ENCODE measurements around the gene CCDC7.
"Not testable (repeated sequence)": the region's sequence is repeated elsewhere in the genome, so short reads cannot be mapped to it uniquely, and the experiment has no call there.

The CCDC7 gene

GRCh38 chr10:32865170-32865569, 419.2 kb downstream of the CCDC7 start:
- DNase-seq (ENCODE audit: low spot score) = no peak
- no peak for FAIRE-seq

- DNase-seq (ENCODE audit: low spot score) (no peak), FAIRE-seq (no peak)
These were observed 432.0 kb downstream of the CCDC7 start for GRCh38 chr10:32877915-32878314.

DNA sequence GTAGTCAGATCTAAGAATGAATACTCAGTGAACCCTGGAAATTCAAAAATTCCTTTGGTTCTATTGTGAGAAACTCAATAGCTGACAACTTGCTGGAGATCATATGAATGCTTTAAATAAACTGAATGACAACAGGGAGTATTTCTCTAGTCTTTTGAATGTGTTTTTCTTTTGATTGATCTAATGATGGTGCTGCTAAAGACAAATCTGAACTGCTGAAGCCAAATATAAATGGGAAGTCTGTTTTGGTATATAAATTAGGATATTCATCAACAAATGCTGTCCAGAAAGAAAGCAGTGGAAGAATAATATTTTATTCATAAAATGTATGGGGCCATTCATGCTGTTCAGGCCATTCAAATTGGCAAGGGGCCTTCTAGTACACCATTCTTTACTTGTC, 432.7 kb downstream of the CCDC7 start:
- DNase-seq (ENCODE audit: low spot score) (no peak), FAIRE-seq (no peak)

DNA sequence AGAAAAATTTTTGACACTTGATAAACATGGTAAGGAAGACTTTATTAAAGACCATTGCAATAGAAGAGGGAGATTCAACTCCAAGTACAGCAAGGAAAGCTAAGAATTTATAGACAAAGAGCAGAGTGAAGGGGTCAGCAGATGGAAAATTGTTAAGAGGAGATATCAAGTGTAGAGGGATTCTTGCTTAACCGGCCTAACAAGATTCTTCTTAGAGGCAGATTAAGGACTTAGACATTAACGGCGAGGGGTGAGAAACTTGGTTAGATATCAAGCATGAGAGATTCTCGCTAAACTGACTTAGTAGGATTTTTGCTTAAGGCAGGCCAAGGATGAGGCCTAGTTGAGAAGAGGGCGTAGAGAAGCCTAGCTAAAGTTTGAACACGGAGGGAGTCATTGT, 436.1 kb downstream of the CCDC7 start:
- DNase-seq (ENCODE audit: low spot score) (no peak), FAIRE-seq (no peak)

DNA sequence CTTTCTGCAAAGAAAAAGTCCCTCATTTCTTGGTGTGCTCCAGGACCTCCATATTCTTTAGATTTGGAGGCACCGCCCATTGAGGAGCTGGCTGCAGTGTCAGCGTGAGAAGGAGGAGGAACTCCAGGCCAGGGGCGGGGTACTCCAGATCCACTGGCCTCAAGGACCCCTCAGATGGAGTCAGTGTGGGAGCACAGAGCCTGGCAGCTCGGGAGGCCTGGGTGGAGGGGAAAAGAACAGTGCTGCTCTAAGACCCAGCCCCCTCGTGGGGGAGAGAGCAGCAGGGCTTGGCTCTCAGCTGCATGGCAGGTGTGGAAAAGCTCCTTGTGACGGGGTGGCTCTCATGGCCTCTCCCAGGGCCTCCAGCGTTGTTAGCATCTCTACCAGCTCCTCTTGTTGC, 441.5 kb downstream of the CCDC7 start:
- DNase-seq (ENCODE audit: low spot score) (no peak), FAIRE-seq (no peak)

DNA sequence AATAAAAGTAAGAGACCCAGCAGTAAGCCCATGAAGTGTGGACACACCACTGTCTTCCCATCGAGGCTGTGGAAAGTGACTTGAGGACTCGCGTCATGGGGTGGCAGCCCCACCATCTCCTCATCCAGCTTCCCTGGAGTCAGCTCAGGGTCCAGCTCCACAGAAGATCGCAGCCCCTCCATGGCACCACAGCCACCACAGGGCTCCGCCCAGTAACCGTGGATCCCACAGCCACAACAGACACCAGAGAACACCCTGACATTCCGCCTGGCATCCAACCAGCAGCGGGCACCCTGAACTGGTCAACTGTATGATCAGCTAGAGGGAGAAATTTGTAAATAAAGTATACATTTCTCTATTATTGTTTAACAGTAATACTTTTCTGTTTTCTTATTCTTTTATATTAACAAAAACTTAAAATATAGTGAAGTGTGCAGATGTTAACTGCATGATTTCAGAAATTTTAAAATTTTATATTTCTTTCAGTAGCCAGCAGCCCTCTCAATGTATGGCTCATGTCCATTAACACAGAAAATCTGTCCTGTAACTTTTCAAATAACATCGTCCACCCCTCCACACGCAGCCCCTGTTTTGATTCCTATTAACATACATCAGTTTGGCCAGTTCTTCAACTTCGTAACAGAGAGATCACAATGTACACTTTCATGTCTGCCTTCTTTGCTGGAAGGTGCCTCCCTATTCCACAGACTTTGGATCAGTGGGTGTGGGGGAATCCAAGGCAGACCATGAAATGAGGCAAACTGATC, 442.4 kb downstream of the CCDC7 start:
- FAIRE-seq (no peak), DNase-seq (ENCODE audit: low spot score) (no peak)

- no peak for FAIRE-seq
- no peak for DNase-seq (ENCODE audit: low spot score)
These were observed 443.8 kb downstream of the CCDC7 start for GRCh38 chr10:32889631-32890212.

DNA sequence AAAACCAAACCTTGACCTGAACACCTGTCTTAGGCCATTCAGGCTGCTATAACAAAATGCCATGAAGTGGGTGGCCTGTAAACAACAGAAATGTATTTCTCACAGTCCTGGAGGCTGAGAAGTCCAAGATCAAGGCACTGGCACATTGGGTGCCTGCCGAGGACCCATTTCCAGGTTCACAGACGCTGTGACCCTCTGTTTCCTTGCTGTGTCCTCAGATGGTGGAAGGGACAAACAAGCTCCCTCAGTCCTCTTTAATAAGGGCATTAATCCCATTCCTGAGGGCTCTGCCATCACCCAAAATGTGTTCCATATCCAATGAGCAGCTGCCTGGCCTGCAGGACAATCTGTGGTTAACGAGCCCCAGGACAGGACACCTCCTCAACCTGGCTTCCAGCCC, 444.5 kb downstream of the CCDC7 start:
- FAIRE-seq (no peak), DNase-seq (ENCODE audit: low spot score) (no peak)

- no peak for FAIRE-seq
These were observed 445.3 kb downstream of the CCDC7 start for GRCh38 chr10:32891261-32891660.

GRCh38 chr10:32893434-32893833, 447.5 kb downstream of the CCDC7 start:
- FAIRE-seq (no peak), DNase-seq (ENCODE audit: low spot score) (no peak)

More at GRCh38 chr10:32891261-32891660, 445.3 kb downstream of the CCDC7 start:
- DNase-seq (ENCODE audit: low spot score) = no peak

GRCh38 chr10:32893916-32894664, 448.1 kb downstream of the CCDC7 start:
- no peak for FAIRE-seq
- DNase-seq (ENCODE audit: low spot score) = no peak

DNA sequence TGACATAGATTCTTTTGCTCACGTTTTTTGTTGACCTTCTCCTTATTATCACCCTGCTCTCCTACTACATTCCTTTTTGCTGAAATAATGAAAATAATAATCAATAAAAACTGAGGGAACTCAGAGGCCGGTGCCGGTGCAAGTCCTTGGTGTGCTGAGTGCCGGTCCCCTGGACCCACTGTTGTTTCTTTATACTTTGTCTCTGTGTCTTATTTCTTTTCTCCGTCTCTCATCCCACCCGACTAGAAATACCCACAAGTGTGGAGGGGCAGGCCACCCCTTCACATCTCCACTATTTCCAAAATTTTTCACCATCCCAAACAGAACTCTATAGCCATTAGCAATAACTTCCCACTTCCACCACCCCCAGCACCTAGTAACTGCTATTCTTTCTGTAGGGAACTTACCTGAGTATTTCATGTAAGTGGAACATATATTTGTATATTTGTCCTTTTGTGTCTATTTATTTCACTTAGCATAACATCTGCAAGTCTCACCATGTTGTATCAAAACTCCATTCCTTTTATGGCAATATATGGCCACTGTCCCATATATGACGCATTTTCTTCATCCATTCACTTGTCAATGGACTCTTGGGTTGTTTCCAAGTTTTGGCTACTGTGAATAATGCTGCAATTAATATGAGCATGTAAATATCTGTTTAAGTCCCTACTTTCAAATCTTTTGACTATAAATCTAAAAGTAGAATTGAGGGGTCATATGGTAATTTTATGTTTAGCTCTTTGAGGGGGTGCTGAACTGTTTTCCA, 449.4 kb downstream of the CCDC7 start:
- DNase-seq (ENCODE audit: low spot score) = not testable (repeated sequence)

GRCh38 chr10:32901815-32902214, 455.9 kb downstream of the CCDC7 start:
- FAIRE-seq (no peak), DNase-seq (ENCODE audit: low spot score) (no peak)

More for the DNA sequence above, 449.4 kb downstream of the CCDC7 start:
- not testable (repeated sequence) for FAIRE-seq

DNA sequence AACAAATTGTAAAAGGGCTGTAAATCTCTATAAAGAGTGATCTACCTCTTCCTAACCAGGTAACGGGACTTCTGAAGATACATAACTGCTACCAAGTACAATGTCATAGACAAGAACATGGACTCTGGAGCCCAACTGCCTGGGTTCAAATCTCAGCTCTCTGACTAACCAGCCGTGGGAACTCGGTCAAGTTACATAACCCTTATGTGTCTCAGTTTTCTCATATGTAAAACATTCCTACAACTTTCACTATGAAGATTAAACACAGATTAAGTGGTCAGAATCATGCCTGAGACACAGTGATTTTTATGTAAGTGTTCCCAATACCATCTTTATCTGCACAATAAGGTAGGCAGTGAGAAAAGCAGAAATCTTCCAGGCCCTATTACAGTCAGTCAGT, 459.5 kb downstream of the CCDC7 start:
- DNase-seq (ENCODE audit: low spot score) (no peak), FAIRE-seq (no peak)

DNA sequence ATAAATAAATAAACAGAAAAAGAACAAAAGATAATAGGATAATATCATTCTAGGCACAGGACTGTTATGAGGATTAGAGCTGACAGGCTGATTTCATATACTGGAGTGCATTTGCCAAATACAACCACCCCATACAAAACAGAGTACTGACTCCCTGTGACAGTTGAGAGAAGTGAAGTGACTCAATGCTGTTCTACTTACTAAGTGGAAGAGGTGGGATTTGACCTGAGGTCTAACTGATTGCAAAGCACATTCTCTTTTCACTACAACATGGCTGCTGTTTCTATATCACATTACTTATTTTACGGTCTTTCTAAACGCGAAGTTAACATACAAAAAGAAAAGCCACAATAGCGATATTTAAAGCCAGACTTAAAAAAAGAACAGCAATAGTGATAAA, 460.7 kb downstream of the CCDC7 start:
- no peak for FAIRE-seq
- DNase-seq (ENCODE audit: low spot score) = no peak

DNA sequence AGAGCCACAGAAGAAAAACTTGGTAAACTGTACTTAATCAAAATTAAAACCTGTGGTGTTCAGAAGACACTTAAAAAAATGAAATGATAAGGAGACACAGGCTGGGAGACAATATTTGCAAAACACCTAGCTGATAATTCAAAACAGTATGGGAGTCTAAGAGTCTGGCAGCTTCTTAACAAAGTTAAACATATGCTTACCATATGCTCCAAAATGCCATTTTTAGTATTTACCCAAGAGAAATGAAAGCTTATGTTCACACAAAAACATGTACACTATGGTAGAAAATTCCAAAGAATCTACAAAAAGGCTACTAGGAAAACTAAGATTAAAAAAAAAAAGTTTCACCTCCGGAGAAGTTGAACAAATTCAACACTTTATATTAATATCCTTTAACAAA, 463.5 kb downstream of the CCDC7 start:
- DNase-seq (ENCODE audit: low spot score) (no peak), FAIRE-seq (no peak)

DNA sequence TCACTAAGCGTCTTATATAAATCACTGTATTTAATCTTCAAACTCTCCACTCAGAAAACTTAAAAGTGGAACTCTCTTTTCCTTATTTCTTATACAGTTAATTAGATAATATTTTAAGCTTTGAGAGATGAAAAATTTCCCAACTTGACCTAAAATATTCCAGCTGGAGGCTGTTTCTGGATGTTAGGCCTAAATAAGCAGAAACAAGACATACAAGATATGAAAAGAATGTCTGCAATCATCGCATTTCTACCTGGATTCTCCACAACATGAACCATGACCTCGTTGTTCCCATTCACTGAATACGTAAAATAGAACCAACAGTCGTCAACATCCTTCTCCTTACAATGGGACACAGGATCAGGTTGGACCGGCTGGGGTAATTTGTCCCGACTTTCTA, 464.0 kb downstream of the CCDC7 start:
- DNase-seq (ENCODE audit: low spot score); FAIRE-seq: not testable (repeated sequence)

- DNase-seq (ENCODE audit: low spot score) = no peak
- no peak for FAIRE-seq
These were observed 465.5 kb downstream of the CCDC7 start for GRCh38 chr10:32911285-32912016.

DNA sequence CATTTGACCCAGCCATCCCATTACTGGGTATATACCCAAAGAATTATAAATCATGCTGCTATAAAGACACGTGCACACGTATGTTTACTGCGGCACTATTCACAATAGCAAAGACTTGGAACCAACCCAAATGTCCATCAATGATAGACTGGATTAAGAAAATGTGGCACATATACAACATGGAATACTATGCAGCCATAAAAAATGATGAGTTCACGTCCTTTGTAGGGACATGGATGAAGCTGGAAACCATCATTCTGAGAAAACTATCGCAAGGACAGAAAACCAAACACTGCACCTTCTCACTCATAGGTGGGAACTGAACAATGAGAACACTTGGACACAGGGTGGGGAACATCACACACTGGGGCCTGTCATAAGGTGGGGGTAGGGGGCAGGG, 471.9 kb downstream of the CCDC7 start:
- not testable (repeated sequence) for DNase-seq (ENCODE audit: low spot score); FAIRE-seq

DNA sequence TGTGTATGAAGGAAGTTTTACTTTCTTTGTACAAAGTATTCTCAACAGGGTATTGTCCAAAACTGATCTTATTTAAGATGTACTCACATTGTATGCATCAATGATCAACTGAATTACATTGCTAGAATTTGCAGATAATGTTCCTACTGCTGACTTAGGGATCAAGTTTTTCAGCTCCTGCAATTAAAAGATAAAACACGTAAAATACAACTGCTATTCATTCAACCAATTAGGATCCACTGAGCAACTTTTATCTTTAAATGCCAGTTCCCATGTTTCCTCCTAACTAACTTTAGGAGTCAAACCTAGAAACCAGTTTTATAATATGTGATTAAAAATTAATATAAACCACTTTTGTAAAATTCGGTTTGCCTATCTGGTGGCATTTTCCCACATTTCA, 476.2 kb downstream of the CCDC7 start:
- DNase-seq (ENCODE audit: low spot score) = no peak
- FAIRE-seq = no peak

GRCh38 chr10:32923134-32923533, 477.2 kb downstream of the CCDC7 start:
- no peak for DNase-seq (ENCODE audit: low spot score)
- no peak for FAIRE-seq
